Measurements from ENCODE around the gene PCK2.
A peak's percentile ranks its signal among the peaks of the same experiment; 100 is the strongest.

PCK2 gene

GRCh38 chr14:24095271-24096068 is 1.4 kb downstream of the PCK2 start:
- TF ChIP-seq GABPA (IDR thresholded peaks at IDR 0.05; ENCODE audit: low read depth) (no peak), CTCF (IDR thresholded peaks at IDR 0.05; ENCODE audit: insufficient read depth, low read length) (no peak), POLR2AphosphoS5 (IDR thresholded peaks at IDR 0.05; ENCODE audit: low read depth) (0 out of 2 replicates have a peak, but pooled peaks have one; percentile 20), REST (IDR thresholded peaks at IDR 0.05; ENCODE audit: insufficient replicate concordance, low read depth) (no peak), SPI1 (IDR thresholded peaks at IDR 0.05; ENCODE audit: borderline replicate concordance, low read depth) (no peak)
- peak in 1 of 2 experiments; percentile 36 for DNase-seq (ENCODE audit: low read depth in 1 of 2, low spot score in 1 of 2)
- Histone ChIP-seq H3K27ac (replicated peaks) (peak overlapping the region; percentile 93), H3K27me3 (ENCODE audit: insufficient read depth, poor library complexity, severe bottlenecking) (no peaks in the 10 kb centered on the region), H3K4me3 (replicated peaks; ENCODE audit: insufficient read depth, low read length) (peak overlapping the region; percentile 82)

GRCh38 chr14:24096545-24097181 is 2.6 kb downstream of the PCK2 start:
- DNase-seq (ENCODE audit: low read depth in 1 of 2, low spot score in 1 of 2) = no peak
- no peaks in the 10 kb centered on the region for H3K27me3 ChIP-seq (ENCODE audit: insufficient read depth, poor library complexity, severe bottlenecking)
- H3K27ac ChIP-seq (replicated peaks) = no peak overlapping the region
- no peak overlapping the region for H3K4me3 ChIP-seq (replicated peaks; ENCODE audit: insufficient read depth, low read length)
- TF ChIP-seq GABPA (IDR thresholded peaks at IDR 0.05; ENCODE audit: low read depth) = no peak
- TF ChIP-seq POLR2AphosphoS5 (IDR thresholded peaks at IDR 0.05; ENCODE audit: low read depth) = no peak
- TF ChIP-seq CTCF (IDR thresholded peaks at IDR 0.05; ENCODE audit: insufficient read depth, low read length) = no peak
- no peak for TF ChIP-seq REST (IDR thresholded peaks at IDR 0.05; ENCODE audit: insufficient replicate concordance, low read depth)

- TF ChIP-seq POLR2AphosphoS5 (IDR thresholded peaks at IDR 0.05; ENCODE audit: low read depth) (no peak), CTCF (IDR thresholded peaks at IDR 0.05; ENCODE audit: insufficient read depth, low read length) (no peak), GABPA (IDR thresholded peaks at IDR 0.05; ENCODE audit: low read depth) (no peak), REST (IDR thresholded peaks at IDR 0.05; ENCODE audit: insufficient replicate concordance, low read depth) (no peak), SPI1 (IDR thresholded peaks at IDR 0.05; ENCODE audit: borderline replicate concordance, low read depth) (no peak)
- Histone ChIP-seq H3K4me3 (replicated peaks; ENCODE audit: insufficient read depth, low read length) (no peak overlapping the region), H3K27me3 (ENCODE audit: insufficient read depth, poor library complexity, severe bottlenecking) (no peaks in the 10 kb centered on the region), H3K27ac (replicated peaks) (no peak overlapping the region)
- DNase-seq (ENCODE audit: low read depth in 1 of 2, low spot score in 1 of 2) = no peak
Observed at GRCh38 chr14:24098229-24098926, 4.3 kb downstream of the PCK2 start.
